Naive thymus-derived CD4-positive, alpha-beta T cell (primary cell): ENCODE data around the gene RPS21. TPM values are rescaled to one million over a fixed set of nuclear protein-coding genes. Genes with fewer than 3 reads are reported as not detected.

Source experiments
- ATAC-seq: fragments of 150-1000 bp; cut with Tn5 transposase; 2 replicates; pipeline ENCODE4 v1.10.0; 2021; ENCODE audit warnings: mild to moderate bottlenecking, moderate library complexity
- CTCF ChIA-PET: fragments of 350-600 bp; sonication (Branson Sonifier 250); formaldehyde crosslinking; loops from one replicate; lab custom pipeline; 2021; ENCODE audit warnings: antibody characterized with exemption; lab: Charles Lee
- POLR2A ChIA-PET: fragments of 350-600 bp; sonication (Branson Sonifier 250); formaldehyde crosslinking; loops from one replicate; lab custom pipeline; 2021; ENCODE audit warnings: antibody characterized with exemption, inconsistent platforms; lab: Charles Lee
- DNase-seq, 9 donors: peaks; one replicate each; pipeline versions ENCODE4 v3.0.0 to v3.0.0-alpha.2; 2020 to 2022; ENCODE audit warnings: mixed read lengths in 1 of 9
- H3K27ac ChIP-seq: one replicate; pipeline ENCODE4 v1.7.0; 2013; ENCODE audit warnings: mild to moderate bottlenecking, low read depth, low read length, moderate library complexity
- H3K27me3 ChIP-seq, 2 donors: one replicate each; pipeline ENCODE4 v1.7.0; 2013; ENCODE audit warnings: low read length in 2 of 2, mild to moderate bottlenecking in 2 of 2, moderate library complexity in 2 of 2; ENCODE audit not compliant: control insufficient read depth in 2 of 2, insufficient read depth in 2 of 2
- H3K36me3 ChIP-seq, 3 experiments: 1 replicate in 2 of 3; 2 replicates in 1 of 3; pipeline ENCODE4 v1.7.0; 2013; ENCODE audit warnings: low read length in 3 of 3, mild to moderate bottlenecking in 3 of 3, moderate library complexity in 1 of 3; ENCODE audit not compliant: insufficient read depth in 3 of 3, control insufficient read depth in 2 of 3
- H3K4me1 ChIP-seq, 2 donors: one replicate each; pipeline ENCODE4 v1.7.0; 2013; ENCODE audit warnings: low read length in 2 of 2, mild to moderate bottlenecking in 2 of 2, moderate library complexity in 1 of 2; ENCODE audit not compliant: control insufficient read depth in 2 of 2, insufficient read depth in 2 of 2
- H3K4me3 ChIP-seq: 2 replicates; pipeline ENCODE4 v1.7.0; 2013; ENCODE audit warnings: mild to moderate bottlenecking, low read length
- H3K9me3 ChIP-seq, 3 experiments: 1 replicate in 2 of 3; 2 replicates in 1 of 3; pipeline ENCODE4 v1.7.0; 2013; ENCODE audit warnings: low read length in 3 of 3; ENCODE audit not compliant: control insufficient read depth in 2 of 3
- H3K27ac Mint-ChIP-seq, 9 donors: one replicate each; pipeline ENCODE4 v1.8.0; 2020 to 2022; ENCODE audit warnings: mixed read lengths in 9 of 9, mild to moderate bottlenecking in 8 of 9, moderate library complexity in 5 of 9, inconsistent platforms in 2 of 9
- H3K27me3 Mint-ChIP-seq, 5 donors: one replicate each; pipeline ENCODE4 v1.8.0; 2021 to 2022; ENCODE audit warnings: mixed read lengths in 5 of 5, mild to moderate bottlenecking in 1 of 5
- H3K36me3 Mint-ChIP-seq, 5 donors: one replicate each; pipeline ENCODE4 v1.8.0; 2020 to 2022; ENCODE audit warnings: mixed read lengths in 5 of 5, mild to moderate bottlenecking in 3 of 5, inconsistent platforms in 1 of 5
- H3K4me1 Mint-ChIP-seq, 7 donors: one replicate each; pipeline ENCODE4 v1.8.0; 2020 to 2022; ENCODE audit warnings: mixed read lengths in 7 of 7, mild to moderate bottlenecking in 3 of 7, inconsistent platforms in 1 of 7
- H3K4me3 Mint-ChIP-seq, 10 donors: one replicate each; pipeline ENCODE4 v1.8.0; 2020 to 2022; ENCODE audit warnings: mild to moderate bottlenecking in 10 of 10, mixed read lengths in 10 of 10, moderate library complexity in 6 of 10, inconsistent platforms in 2 of 10
- H3K9me3 Mint-ChIP-seq, 11 donors: one replicate each; pipeline ENCODE4 v1.8.0; 2020 to 2022; ENCODE audit warnings: mixed read lengths in 11 of 11, mild to moderate bottlenecking in 4 of 11, inconsistent platforms in 1 of 11, moderate library complexity in 1 of 11
- intact Hi-C, 2 donors: fragments of 100-400 bp; cut with micrococcal nuclease; formaldehyde crosslinking; loops; one replicate each; pipeline ENCODE4 v1.15.1; 2023
- polyA plus RNA-seq, 2 donors: library from polyadenylated mRNA; unstranded; fragments of 300-500 nt; fragmentation: Illumina TruSeq; gene quantifications; one replicate each; pipeline ENCODE4 v1.2.3, GENCODE V29; 2021
- total RNA-seq, 6 experiments: library from RNA in 5 of 6; stranded (reverse) in 5 of 6; gene quantifications; 1 replicate in 5 of 6; 2 replicates in 1 of 6; pipeline ENCODE4 v1.2.3 and lab custom pipeline; 2021 to 2026

RPS21 gene
- total and polyA plus RNA-seq, 7 experiments from 2014 or later, result 2,026 to 3,458 (median 3,308) TPM

DNA sequence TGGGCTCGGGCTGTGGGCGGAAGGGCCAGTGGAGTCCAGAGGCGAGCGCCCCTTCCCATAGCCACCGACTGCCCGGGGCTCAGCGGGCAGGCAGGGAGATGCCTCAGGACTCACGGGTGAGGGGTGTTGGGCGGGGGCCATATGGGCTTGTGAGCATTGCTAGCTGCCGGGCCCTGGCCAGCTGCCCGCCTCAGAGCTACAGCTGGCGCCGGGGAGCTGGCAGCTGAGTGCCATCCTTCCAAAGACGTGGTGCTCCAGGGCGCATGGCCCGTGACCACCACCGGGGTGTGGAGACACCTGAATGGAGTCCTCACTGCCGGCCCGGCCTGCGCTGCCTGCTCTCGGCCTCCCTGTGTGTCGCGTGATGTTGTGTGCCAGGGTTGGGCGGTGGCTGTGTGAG lies 51.0 kb downstream of the RPS21 start:
- Histone ChIP-seq H3K4me3 (no peak overlapping the region), H3K9me3 (no peaks in the 10 kb centered on the region), H3K4me1 (no peaks in the 10 kb centered on the region), H3K36me3 (no peaks in the 10 kb centered on the region), H3K27ac (no peak overlapping the region), H3K27me3 (no peaks in the 10 kb centered on the region)
- intact Hi-C loops, result no loop called here
- DNase-seq (no peak), ATAC-seq (no peak)
- Mint-ChIP-seq H3K36me3 (no peaks in the 10 kb centered on the region), H3K4me3 (no peak overlapping the region), H3K27me3 (peaks cover 14 to 44% (median 16%) of the 10 kb centered on the region in 5 donors), H3K27ac (no peak overlapping the region), H3K9me3 (peaks cover 0 to 2% (median 0%) of the 10 kb centered on the region in 11 donors), H3K4me1 (no peaks in the 10 kb centered on the region)
- ChIA-PET CTCF (no interaction called here), POLR2A (no interaction called here)

Other genes with a start within 250 kb of the RPS21 start
- gene PSMA7, start 243.7 kb upstream of the RPS21 start, total RNA-seq, result 100 to 1,000 TPM; 125 to 301 (median 165) TPM
- gene PSMA7, start 243.7 kb upstream of the RPS21 start, polyA plus RNA-seq, result 100 to 1,000 TPM; 377 to 406 TPM
- gene SS18L1, start 243.3 kb upstream of the RPS21 start, total RNA-seq, result 10 to 100 TPM; 17.8 to 26.7 (median 22.6) TPM
- gene SS18L1, start 243.3 kb upstream of the RPS21 start, polyA plus RNA-seq, result under 1 TPM; 0.47 to 0.54 TPM
- gene MTG2, start 204.1 kb upstream of the RPS21 start, total RNA-seq, result 10 to 100 TPM; 20.4 to 51.5 (median 41.8) TPM
- 10 to 100 TPM; 18.2 to 31.8 TPM for gene MTG2, start 204.1 kb upstream of the RPS21 start, polyA plus RNA-seq
- gene HRH3, start 166.8 kb upstream of the RPS21 start, total RNA-seq, result not detected
- not detected for gene HRH3, start 166.8 kb upstream of the RPS21 start, polyA plus RNA-seq
- 10 to 100 TPM; 37.6 to 80.8 (median 69.3) TPM for gene OSBPL2, start 148.6 kb upstream of the RPS21 start, total RNA-seq
- gene OSBPL2, start 148.6 kb upstream of the RPS21 start, polyA plus RNA-seq, result 10 to 100 TPM; 14.6 to 23.4 TPM
- gene ADRM1, start 84.1 kb upstream of the RPS21 start, total RNA-seq, result 100 to 1,000 TPM in 1 of 5 experiments, 10 to 100 TPM in 4; 51.3 to 117 (median 55.0) TPM
- 10 to 100 TPM; 73.7 to 99.9 TPM for gene ADRM1, start 84.1 kb upstream of the RPS21 start, polyA plus RNA-seq
- gene LAMA5, start 19.8 kb upstream of the RPS21 start, total RNA-seq, result 1 to 10 TPM in 1 of 5 experiments, under 1 TPM in 4; 0.05 to 1.3 (median 0.57) TPM
- gene LAMA5, start 19.8 kb upstream of the RPS21 start, polyA plus RNA-seq, result not detected
- gene CABLES2, start 20.2 kb downstream of the RPS21 start, total RNA-seq, result 10 to 100 TPM in 1 of 5 experiments, 1 to 10 TPM in 4; 4.3 to 16.7 (median 6.3) TPM
- gene CABLES2, start 20.2 kb downstream of the RPS21 start, polyA plus RNA-seq, result 1 to 10 TPM in 1 of 2 donors, under 1 TPM in 1; 0.61 to 1.8 TPM
- gene RBBP8NL, start 40.4 kb downstream of the RPS21 start, total RNA-seq, result not detected
- not detected for gene RBBP8NL, start 40.4 kb downstream of the RPS21 start, polyA plus RNA-seq
- gene GATA5, start 88.9 kb downstream of the RPS21 start, total RNA-seq, result not detected
- gene GATA5, start 88.9 kb downstream of the RPS21 start, polyA plus RNA-seq, result not detected